Muscle of arm (tissue), 12 donors: ENCODE data around the gene RPS16. TPM values are rescaled to one million over a fixed set of nuclear protein-coding genes. Genes with fewer than 3 reads are reported as not detected.

Experiments
- DNase-seq: peaks from one replicate; pipeline ENCODE4 v3.0.0-alpha.2; 2013
- polyA plus RNA-seq, 12 donors: library from polyadenylated mRNA; unstranded; fragments of 120-200 nt; gene quantifications; one replicate each; pipeline ENCODE4 v1.2.1, GENCODE V29; 2013; ENCODE audit not compliant: insufficient read length in 12 of 12

RPS16 gene
- polyA plus RNA-seq, 12 donors = 937 to 1,979 (median 1,712) TPM; not detected in 1

- DNase-seq = peak; percentile 72
Observed at GRCh38 chr19:39410017-39410830, 25.5 kb downstream of the RPS16 start.

DNA sequence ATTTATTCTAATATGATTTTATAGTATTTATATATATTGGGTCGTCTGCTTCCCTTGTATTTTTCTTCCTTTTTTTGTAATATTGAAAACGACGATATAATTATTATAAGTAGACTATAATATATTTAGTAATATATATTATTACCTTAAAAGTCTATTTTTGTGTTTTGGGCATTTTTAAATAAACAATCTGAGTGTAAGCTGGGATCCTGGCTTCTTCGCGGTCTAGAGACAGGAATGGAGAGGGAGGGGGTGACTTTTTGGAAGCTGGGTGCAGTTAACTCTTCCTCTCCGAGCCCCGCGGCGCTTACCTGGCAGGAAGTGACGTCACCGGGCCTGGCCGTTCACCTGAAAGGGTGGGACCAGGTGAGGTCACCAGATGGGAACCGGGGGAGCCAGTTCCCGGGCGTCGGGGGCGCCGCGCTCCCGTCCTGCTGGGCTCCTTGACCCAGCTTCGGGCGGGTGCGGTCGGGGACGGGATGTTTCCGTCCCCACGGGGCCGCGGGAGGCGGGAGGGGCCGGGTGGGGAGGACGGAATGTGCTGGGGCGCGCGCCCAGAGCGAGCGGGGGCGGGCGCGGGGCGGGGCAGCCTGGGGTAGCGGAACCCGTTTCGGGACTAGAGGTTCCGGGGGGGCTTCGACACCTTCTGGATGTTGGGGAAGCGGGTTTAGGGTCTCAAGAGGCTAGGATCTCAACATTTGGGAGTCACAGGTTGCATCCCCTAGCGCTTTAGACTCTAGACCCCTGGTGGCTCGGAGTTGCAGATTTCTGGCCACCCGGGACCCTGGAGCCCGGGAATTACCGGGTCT is 26.3 kb downstream of the RPS16 start:
- DNase-seq = peak; percentile 80

DNA sequence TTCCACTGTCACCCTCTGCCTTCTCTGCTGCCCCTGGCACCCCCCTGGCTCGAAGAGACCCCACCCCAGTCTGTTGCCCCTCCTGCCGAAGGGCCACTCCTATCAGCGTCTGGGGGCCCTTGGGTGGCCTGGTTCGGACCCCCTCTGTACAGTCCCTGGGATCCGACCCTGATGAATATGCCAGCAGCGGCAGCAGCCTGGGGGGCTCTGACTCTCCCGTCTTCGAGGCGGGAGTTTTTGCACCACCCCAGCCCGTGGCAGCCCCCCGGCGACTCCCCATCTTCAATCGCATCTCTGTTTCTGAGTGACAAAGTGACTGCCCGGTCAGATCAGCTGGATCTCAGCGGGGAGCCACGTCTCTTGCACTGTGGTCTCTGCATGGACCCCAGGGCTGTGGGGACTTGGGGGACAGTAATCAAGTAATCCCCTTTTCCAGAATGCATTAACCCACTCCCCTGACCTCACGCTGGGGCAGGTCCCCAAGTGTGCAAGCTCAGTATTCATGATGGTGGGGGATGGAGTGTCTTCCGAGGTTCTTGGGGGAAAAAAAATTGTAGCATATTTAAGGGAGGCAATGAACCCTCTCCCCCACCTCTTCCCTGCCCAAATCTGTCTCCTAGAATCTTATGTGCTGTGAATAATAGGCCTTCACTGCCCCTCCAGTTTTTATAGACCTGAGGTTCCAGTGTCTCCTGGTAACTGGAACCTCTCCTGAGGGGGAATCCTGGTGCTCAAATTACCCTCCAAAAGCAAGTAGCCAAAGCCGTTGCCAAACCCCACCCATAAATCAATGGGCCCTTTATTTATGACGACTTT is 27.1 kb downstream of the RPS16 start:
- DNase-seq = peak; percentile 46

GRCh38 chr19:39407660-39408391 is 27.9 kb downstream of the RPS16 start:
- DNase-seq = no peak

- no peak for DNase-seq
Observed at GRCh38 chr19:39407410-39407659, 28.4 kb downstream of the RPS16 start.

DNA sequence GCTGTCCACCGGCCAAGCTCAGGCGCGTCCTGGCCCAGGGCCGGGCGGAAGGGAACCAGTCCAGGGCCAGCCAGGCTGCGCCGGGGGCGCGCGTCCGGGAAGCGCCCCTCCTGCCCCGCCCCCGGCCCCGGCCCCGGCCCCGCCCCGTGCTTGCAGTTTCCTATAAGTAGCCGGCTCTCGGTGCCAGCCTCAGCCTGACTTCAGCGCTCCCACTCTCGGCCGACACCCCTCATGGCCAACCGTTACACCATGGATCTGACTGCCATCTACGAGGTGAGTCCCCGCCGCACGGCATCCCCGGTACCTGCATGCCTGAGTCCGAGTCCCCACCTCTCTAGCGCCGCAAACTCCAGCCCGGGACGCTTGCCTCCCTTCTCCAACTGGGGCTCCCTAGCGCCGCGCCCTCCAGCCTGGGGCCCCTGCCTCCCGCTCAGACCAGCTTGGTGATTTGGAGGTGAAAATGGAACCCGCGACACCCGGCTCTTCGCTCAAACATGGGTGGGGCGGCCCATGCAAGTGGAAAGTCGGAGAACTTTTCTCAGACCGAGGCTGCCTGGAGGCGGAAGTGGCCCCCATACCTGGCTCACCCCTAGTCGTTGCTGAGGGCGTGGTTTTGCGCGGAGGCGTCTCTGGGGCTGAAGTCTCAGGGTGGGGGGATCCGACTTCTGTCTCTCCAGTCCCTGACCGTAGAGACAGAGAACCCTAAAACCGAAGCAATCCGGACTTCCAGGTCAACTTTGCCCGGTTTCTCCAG is 28.9 kb downstream of the RPS16 start, which contains the start of gene ZFP36:
Gene ZFP36, plus strand, starts transcription at position 192 of the 754 bp plus-strand sequence. Its CDS starts 58 bp downstream, at position 250.
- DNase-seq = peak; percentile 88

GRCh38 chr19:39405958-39406655 is 29.6 kb downstream of the RPS16 start:
- DNase-seq = no peak

GRCh38 chr19:39405261-39405957 is 30.3 kb downstream of the RPS16 start:
- DNase-seq = no peak

GRCh38 chr19:39403331-39404312 is 32.1 kb downstream of the RPS16 start:
- peak; percentile 96 for DNase-seq

DNA sequence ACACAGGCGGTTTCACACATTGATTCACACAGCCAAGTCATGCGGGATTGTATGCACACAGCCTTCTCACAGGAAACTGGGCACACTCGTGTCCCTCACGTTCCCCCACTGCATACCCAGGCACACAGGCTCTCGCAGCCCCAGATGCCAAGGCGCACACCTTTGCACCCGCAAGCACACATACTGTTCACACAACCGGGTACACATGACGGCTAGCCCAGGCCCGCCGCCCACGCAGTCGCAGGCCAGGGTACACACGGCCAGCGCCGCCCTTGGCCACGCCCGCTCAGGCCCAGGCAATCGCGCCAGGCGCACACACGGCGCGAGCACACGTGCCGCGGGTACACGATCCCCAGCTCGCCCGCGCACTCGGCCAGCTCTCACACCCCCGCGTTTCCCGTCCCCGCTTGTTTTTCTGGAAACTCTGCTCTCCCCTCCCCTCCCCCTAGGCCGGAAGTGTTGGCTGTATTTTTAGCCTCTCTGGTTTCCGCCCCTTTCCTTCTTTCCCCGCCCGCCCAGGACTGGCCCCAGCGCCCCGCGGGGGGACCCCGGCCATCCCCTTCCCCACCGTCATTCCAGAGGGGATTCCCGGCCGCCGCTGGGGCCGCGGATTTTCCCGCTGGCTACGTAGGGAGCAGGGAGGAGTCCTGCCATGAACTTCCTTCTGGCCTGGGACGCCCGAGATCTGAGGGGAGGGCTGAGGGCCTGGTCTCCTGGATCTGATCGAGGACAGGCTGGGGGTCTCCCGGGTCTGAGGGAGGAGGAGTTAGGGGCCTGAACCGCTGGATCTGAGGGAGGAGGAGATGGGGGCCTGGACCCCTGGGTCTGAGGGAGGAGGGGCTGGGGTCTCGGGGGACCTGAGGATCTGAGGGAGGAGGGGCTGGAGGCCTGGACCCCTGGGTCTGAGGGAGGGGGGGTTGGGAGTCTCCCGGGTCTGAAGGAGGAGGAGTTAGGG is 33.1 kb downstream of the RPS16 start:
- peak; percentile 94 for DNase-seq

DNA sequence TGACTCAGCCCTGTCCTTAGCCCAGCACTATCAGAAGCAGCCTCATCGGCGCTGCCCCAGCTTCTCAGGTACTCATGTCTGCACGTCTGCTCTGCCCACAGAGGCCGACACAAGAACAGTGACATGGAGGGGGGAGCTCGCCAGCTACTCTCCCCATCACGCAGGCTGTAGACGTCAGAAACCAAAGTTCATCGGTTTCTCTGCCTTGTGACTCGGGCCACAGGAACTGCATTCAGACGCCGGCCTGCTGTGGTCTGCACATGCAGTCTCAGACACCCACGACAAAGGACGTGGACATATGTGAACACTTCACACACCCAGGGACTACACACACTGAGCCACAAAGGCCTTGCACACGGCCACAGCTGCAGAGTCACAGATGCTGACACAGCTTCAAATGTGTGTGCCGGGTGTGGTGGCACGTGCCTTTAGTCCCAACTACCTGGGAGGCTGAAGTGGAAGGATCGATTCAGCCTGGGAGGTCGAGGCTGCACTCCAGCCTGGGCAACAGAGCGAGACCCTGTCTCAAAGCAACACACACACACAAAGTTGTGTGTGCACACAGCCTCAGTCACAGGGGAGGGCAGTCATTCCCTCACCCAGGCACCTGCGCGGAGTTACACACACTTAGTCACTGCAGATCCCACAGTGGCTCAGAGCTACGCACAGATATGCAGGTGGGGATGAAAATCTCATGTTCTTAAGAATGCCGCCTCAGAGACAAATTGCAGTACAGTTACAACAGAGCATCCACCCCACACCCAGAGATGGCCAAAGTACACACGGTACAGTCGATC is 34.0 kb downstream of the RPS16 start:
- no peak for DNase-seq

- no peak for DNase-seq
Observed at GRCh38 chr19:39401070-39401548, 34.6 kb downstream of the RPS16 start.

DNA sequence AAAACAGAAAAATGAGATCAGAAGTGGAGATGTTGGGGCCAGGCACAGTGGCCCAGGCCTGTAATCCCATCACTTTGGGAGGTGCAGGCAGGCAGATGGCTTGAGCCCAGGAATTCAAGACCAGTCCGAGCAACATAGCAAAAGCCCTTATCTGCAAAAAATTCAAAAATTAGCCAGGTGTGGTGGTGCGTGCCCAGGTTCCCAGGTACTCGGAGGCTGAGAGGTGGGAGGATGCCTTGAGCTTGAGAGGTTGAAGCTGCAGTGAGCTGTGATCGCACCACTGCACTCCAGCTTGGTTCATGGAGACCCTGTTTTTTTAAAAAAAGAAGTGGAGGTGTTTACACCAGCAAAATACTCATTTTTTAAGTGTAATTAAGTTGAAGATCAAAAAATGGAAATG is 35.7 kb downstream of the RPS16 start:
- no peak for DNase-seq

DNA sequence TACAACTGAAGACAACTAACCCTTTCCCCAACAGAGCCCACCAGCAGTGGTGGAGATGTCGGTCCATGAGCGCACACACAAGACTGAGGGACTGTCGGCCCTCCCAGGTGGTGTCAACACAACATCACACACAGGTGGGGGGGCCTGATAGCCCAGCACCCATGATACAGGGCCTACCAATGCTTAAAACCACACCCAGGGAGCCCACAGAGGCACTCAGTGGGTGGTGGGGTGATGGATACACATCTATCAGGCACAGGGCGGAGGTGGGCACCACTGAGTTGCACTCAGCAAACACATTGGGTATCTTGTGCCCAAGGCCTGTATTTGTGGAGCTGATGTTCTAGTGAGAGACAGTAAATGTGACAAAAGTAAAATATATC is 36.1 kb downstream of the RPS16 start:
- DNase-seq = no peak

GRCh38 chr19:39398297-39398864 is 37.4 kb downstream of the RPS16 start:
- peak; percentile 37 for DNase-seq
